ENCODE results near the gene PLPPR3.

PLPPR3 gene

GRCh38 chr19:807627-808422 is 13.9 kb downstream of the PLPPR3 start:
- no peak for DNase-seq

GRCh38 chr19:806815-807421 is 14.8 kb downstream of the PLPPR3 start:
- DNase-seq = no peak

- DNase-seq = no peak
These were observed 15.9 kb downstream of the PLPPR3 start for GRCh38 chr19:805600-806550.

GRCh38 chr19:805166-805551 is 16.6 kb downstream of the PLPPR3 start:
- no peak for DNase-seq

GRCh38 chr19:804419-805165 is 17.2 kb downstream of the PLPPR3 start:
- DNase-seq = no peak

GRCh38 chr19:803686-804418 is 17.9 kb downstream of the PLPPR3 start:
- no peak for DNase-seq

GRCh38 chr19:803099-803561 is 18.6 kb downstream of the PLPPR3 start:
- no peak for DNase-seq

- DNase-seq = no peak
These were observed 19.2 kb downstream of the PLPPR3 start for GRCh38 chr19:802498-803098.

- DNase-seq = no peak
These were observed 19.8 kb downstream of the PLPPR3 start for GRCh38 chr19:801861-802497.

GRCh38 chr19:801030-801860 is 20.5 kb downstream of the PLPPR3 start:
- DNase-seq = no peak

- DNase-seq = no peak
These were observed 21.3 kb downstream of the PLPPR3 start for GRCh38 chr19:800360-801029.

- no peak for DNase-seq
These were observed 22.5 kb downstream of the PLPPR3 start for GRCh38 chr19:799076-799881.

- no peak for DNase-seq
These were observed 23.2 kb downstream of the PLPPR3 start for GRCh38 chr19:798415-799075.

- DNase-seq = peak; percentile 93
These were observed 24.0 kb downstream of the PLPPR3 start for GRCh38 chr19:797528-798414.

- DNase-seq = peak; percentile 99
These were observed 24.8 kb downstream of the PLPPR3 start, which contains the start of gene PTBP1 for GRCh38 chr19:796692-797527. PTBP1 (plus strand) TSS chr19:797452; CDS start chr19:797498, 46 bp downstream.

Data from right forelimb (tissue), 1 donor.